ENCODE data around the gene CEP104. TPM values are rescaled to one million over a fixed set of nuclear protein-coding genes. Genes with fewer than 3 reads are reported as not detected.

Gene CEP104
- total and polyA plus RNA-seq, 9 of the 15 experiments (the other 6 are each of a cell fraction or from before 2014, with no cell fraction given) = 11.2 to 63.4 (median 42.6) TPM

GRCh38 chr1:3863231-3863935, 6.4 kb upstream of the CEP104 start (continued):
- peak; percentile 19; the same call in 1 of the 2 replicates for TF ChIP-seq NFIC (IDR thresholded peaks at IDR 0.05)
- TF ChIP-seq SRSF9 (IDR thresholded peaks at IDR 0.05; ENCODE audit: borderline replicate concordance, low read depth, low read length) = no peak
- no peak for TF ChIP-seq TEAD2 (tag; IDR thresholded peaks at IDR 0.05)

- in situ Hi-C loops (cut with MboI) = no loop called here
- 0 out of 2 replicates have a peak, but pooled peaks have one; percentile 4 for TF ChIP-seq REST (IDR thresholded peaks at IDR 0.05; ENCODE audit: borderline replicate concordance)
- TF ChIP-seq REST (CRISPR knock-in tag; IDR thresholded peaks at IDR 0.05; ENCODE audit: low read depth) = no peak
- TF ChIP-seq, protein P1, sequence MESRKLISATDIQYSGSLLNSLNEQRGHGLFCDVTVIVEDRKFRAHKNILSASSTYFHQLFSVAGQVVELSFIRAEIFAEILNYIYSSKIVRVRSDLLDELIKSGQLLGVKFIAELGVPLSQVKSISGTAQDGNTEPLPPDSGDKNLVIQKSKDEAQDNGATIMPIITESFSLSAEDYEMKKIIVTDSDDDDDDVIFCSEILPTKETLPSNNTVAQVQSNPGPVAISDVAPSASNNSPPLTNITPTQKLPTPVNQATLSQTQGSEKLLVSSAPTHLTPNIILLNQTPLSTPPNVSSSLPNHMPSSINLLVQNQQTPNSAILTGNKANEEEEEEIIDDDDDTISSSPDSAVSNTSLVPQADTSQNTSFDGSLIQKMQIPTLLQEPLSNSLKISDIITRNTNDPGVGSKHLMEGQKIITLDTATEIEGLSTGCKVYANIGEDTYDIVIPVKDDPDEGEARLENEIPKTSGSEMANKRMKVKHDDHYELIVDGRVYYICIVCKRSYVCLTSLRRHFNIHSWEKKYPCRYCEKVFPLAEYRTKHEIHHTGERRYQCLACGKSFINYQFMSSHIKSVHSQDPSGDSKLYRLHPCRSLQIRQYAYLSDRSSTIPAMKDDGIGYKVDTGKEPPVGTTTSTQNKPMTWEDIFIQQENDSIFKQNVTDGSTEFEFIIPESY (CRISPR knock-in tag; IDR thresholded peaks at IDR 0.05) = peak; percentile 94
Measured at GRCh38 chr1:3858231-3858981, 1.4 kb upstream of the CEP104 start.

More at GRCh38 chr1:3858231-3858981, 1.4 kb upstream of the CEP104 start:
- Histone ChIP-seq H2AFZ (ENCODE audit: low read depth, low read length) (no peak overlapping the region), H3K27me3 (ENCODE audit: control insufficient read depth in 2 of 2, insufficient read depth in 2 of 2, low read length in 2 of 2) (no peaks in the 10 kb centered on the region), H3K4me2 (ENCODE audit: insufficient read depth, low read length) (peak overlapping the region; percentile 99), H3K9me1 (ENCODE audit: control insufficient read depth, insufficient read depth, low read length) (no peaks in the 10 kb centered on the region), H3K79me2 (ENCODE audit: control insufficient read depth, insufficient read depth, low read length) (peaks cover 42% of the 10 kb centered on the region), H3K4me1 (replicated peaks in 1 of 2; ENCODE audit: control insufficient read depth in 2 of 2, insufficient read depth in 2 of 2, low read length in 2 of 2) (peaks cover 10 to 37% of the 10 kb centered on the region in 2 experiments; a peak in 3 of 5 replicates), H3K9me3 (replicated peaks; ENCODE audit: control insufficient read depth, insufficient read depth, low read depth, low read length) (no peaks in the 10 kb centered on the region), H3K36me3 (ENCODE audit: control insufficient read depth, insufficient read depth, low read length) (peaks cover 8% of the 10 kb centered on the region; the same call in 2 of the 3 replicates), H3K9ac (ENCODE audit: insufficient read depth in 1 of 2, low read depth in 2 of 2, low read length in 2 of 2) (peak overlapping the region; percentile 75 to 93; a peak in 3 of 4 replicates), H3K27ac (ENCODE audit: extremely low read depth, low read depth, low read length) (no peak overlapping the region), H3K4me3 (peak overlapping the region; percentile 90), H4K20me1 (replicated peaks; ENCODE audit: control insufficient read depth, insufficient read depth, low read length) (peaks cover 4% of the 10 kb centered on the region; the same call in 1 of the 2 replicates)
- DNase-seq (ENCODE audit: extremely low read depth in 1 of 4, low spot score in 3 of 4) (peak in 3 of 4 experiments; percentile 24 to 37 (median 29)), ATAC-seq (peak; percentile 7), FAIRE-seq (no peak)
- POLR2A ChIA-PET = interaction anchor here (0.6 to 1.9 kb wide), 6 partner anchors 9 to 65 kb away, joined by 3 to 10 read pairs (median 5); partner anchors contain the start of gene C1orf174
- CTCF ChIA-PET (ENCODE audit: low intra/inter-chr PET ratio) = interaction anchor here (0.9 to 1.6 kb wide), 2 partner anchors 11 to 55 kb away, joined by 3 to 6 read pairs; no protein-coding TSS in a partner anchor
- BruUV-seq (replicated peaks) = no TSS peak
- intact Hi-C loops (cut with micrococcal nuclease) = loop anchor here (5.0 kb wide), 1 partner anchor 81 kb away; no protein-coding TSS in a partner anchor
- WGBS (ENCODE audit: insufficient coverage, low coverage, missing lambda C conversion rate) = 71% methylated on average over 34 of the region's 34 CpGs
